Measurements from ENCODE around the gene BRS3. TPM values are rescaled to one million over a fixed set of nuclear protein-coding genes. Genes with fewer than 3 reads are reported as not detected.

BRS3 gene
- polyA plus RNA-seq, 1 donor from 2014 or later: 0.20 TPM

DNA sequence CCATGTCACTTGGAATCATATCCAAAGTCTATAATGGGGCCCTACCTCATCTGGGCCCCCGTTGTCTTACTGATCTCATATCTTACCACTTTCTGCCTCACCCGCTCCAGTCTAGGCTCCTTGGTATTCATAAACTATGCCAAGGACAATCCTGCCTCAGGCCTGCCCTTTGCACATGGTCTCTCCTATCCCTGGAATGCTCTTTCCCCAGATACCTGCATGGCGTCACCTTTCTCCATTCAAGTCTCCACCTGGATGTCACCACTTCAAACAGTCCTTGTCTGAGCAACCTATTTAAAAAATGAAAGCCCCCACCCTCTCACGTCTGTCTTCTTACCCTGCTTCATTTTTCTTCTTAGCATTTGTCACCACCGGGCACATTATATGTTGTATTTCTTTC, 52.5 kb downstream of the BRS3 start:
- no peak overlapping the region for H2AFZ ChIP-seq (ENCODE audit: low read depth, low read length)
- no peak overlapping the region for H3K4me3 ChIP-seq (ENCODE audit: low read length)
- H3K9me3 ChIP-seq (ENCODE audit: low read length): no peaks in the 10 kb centered on the region
- H3K9me2 ChIP-seq (ENCODE audit: insufficient read depth, low read length): no peaks in the 10 kb centered on the region
- no peaks in the 10 kb centered on the region for H3K27me3 ChIP-seq (ENCODE audit: insufficient read depth, low read depth, low read length)
- H3F3A ChIP-seq (ENCODE audit: insufficient read depth, low read length, poor library complexity, severe bottlenecking): no peaks in the 10 kb centered on the region
- H3K79me2 ChIP-seq (replicated peaks; ENCODE audit: insufficient read depth, low read length): no peaks in the 10 kb centered on the region
- H3K9ac ChIP-seq (ENCODE audit: low read length): no peak overlapping the region
- H4K20me1 ChIP-seq (ENCODE audit: insufficient read depth): no peaks in the 10 kb centered on the region
- no peak overlapping the region for H3K27ac ChIP-seq (ENCODE audit: low read length)
- H3K36me3 ChIP-seq (ENCODE audit: insufficient read depth, low read length): no peaks in the 10 kb centered on the region
- TF ChIP-seq CTCF (IDR thresholded peaks at IDR 0.05; ENCODE audit: poor library complexity, severe bottlenecking) (no peak), MXI1 (conservative IDR thresholded peaks at IDR 0.05; ENCODE audit: poor library complexity, severe bottlenecking) (no peak), POLR2AphosphoS5 (IDR thresholded peaks at IDR 0.05) (no peak), REST (IDR thresholded peaks at IDR 0.05; ENCODE audit: borderline replicate concordance) (no peak), EP300 (conservative IDR thresholded peaks at IDR 0.05; ENCODE audit: poor library complexity, severe bottlenecking) (no peak), TAF1 (IDR thresholded peaks at IDR 0.05; ENCODE audit: low read depth) (no peak), SMC3 (conservative IDR thresholded peaks at IDR 0.05; ENCODE audit: poor library complexity) (no peak), RAD21 (conservative IDR thresholded peaks at IDR 0.05) (no peak), EZH2 (IDR thresholded peaks at IDR 0.05; ENCODE audit: borderline replicate concordance, insufficient read depth, low read length, poor library complexity, severe bottlenecking) (no peak)
- no peak overlapping the region for H3K4me2 ChIP-seq (ENCODE audit: low read length)

GRCh38 chrX:136541294-136541693, 53.5 kb downstream of the BRS3 start:
- Histone ChIP-seq H3K36me3 (ENCODE audit: insufficient read depth, low read length) (no peaks in the 10 kb centered on the region), H2AFZ (ENCODE audit: low read depth, low read length) (no peak overlapping the region), H3K27ac (ENCODE audit: low read length) (no peak overlapping the region), H3K4me3 (ENCODE audit: low read length) (no peak overlapping the region), H3K4me2 (ENCODE audit: low read length) (no peak overlapping the region), H3K79me2 (replicated peaks; ENCODE audit: insufficient read depth, low read length) (no peaks in the 10 kb centered on the region), H3K27me3 (ENCODE audit: insufficient read depth, low read depth, low read length) (no peaks in the 10 kb centered on the region), H3K9ac (ENCODE audit: low read length) (no peak overlapping the region), H4K20me1 (ENCODE audit: insufficient read depth) (no peaks in the 10 kb centered on the region), H3F3A (ENCODE audit: insufficient read depth, low read length, poor library complexity, severe bottlenecking) (no peaks in the 10 kb centered on the region), H3K9me3 (ENCODE audit: low read length) (no peaks in the 10 kb centered on the region), H3K9me2 (ENCODE audit: insufficient read depth, low read length) (no peaks in the 10 kb centered on the region)
- TF ChIP-seq POLR2AphosphoS5 (IDR thresholded peaks at IDR 0.05) (no peak), EZH2 (IDR thresholded peaks at IDR 0.05; ENCODE audit: borderline replicate concordance, insufficient read depth, low read length, poor library complexity, severe bottlenecking) (no peak), SMC3 (conservative IDR thresholded peaks at IDR 0.05; ENCODE audit: poor library complexity) (no peak), EP300 (conservative IDR thresholded peaks at IDR 0.05; ENCODE audit: poor library complexity, severe bottlenecking) (no peak), RAD21 (conservative IDR thresholded peaks at IDR 0.05) (no peak), REST (IDR thresholded peaks at IDR 0.05; ENCODE audit: borderline replicate concordance) (no peak), MXI1 (conservative IDR thresholded peaks at IDR 0.05; ENCODE audit: poor library complexity, severe bottlenecking) (no peak), TAF1 (IDR thresholded peaks at IDR 0.05; ENCODE audit: low read depth) (no peak), CTCF (IDR thresholded peaks at IDR 0.05; ENCODE audit: poor library complexity, severe bottlenecking) (no peak)

Measured in neural cell (in vitro differentiated cells).